Uterus (tissue), 2 donors: Measurements from ENCODE around the gene PRKAR1B.

Source experiments
- CTCF ChIP-seq, 4 experiments: fragments of 200-600 bp in 2 of 4; fragments of 450-650 bp in 2 of 4; sonication (generic) in 2 of 4; IDR thresholded peaks; one replicate each; pipeline ENCODE4 v1.5.1; 2016 to 2019; ENCODE audit warnings: antibody characterized with exemption in 4 of 4, mild to moderate bottlenecking in 2 of 4, moderate library complexity in 1 of 4
- POLR2A ChIP-seq, 2 donors: fragments of 450-650 bp; IDR thresholded peaks; one replicate each; pipeline ENCODE4 v1.6.1; 2016; ENCODE audit warnings: antibody characterized with exemption in 2 of 2, mild to moderate bottlenecking in 1 of 2, moderate library complexity in 1 of 2

GRCh38 chr7:549066-549890, 177.8 kb downstream of the PRKAR1B start:
- TF ChIP-seq CTCF (IDR thresholded peaks at IDR 0.05): no peak
- TF ChIP-seq POLR2A (IDR thresholded peaks at IDR 0.05): no peak
